ENCODE data around the gene LAX1.
A peak's percentile ranks its signal among the peaks of the same experiment; 100 is the strongest.

Gene LAX1

DNA sequence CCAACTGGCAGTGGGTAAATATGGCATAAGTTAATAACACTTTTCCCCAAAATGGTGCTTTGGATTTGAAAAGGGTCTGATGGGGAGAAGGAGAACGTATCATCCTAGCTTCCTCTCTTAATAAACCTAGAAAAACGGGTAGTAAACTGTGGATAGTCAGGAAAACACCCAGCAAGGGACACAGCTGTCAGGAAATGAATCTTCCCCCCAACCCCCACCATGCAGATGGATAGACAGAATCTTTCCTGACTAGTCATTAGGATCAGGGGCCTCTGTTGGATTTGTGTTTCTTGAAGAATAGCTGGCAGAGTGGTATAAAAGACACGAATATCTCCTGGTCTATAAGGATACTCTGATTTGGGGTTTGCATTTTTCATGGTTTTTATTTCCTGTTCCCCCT, 22.5 kb upstream of the LAX1 start:
- no peaks in the 10 kb centered on the region for H3K9me3 ChIP-seq (ENCODE audit: insufficient read depth, low read depth, low read length)
- H4K20me1 ChIP-seq (ENCODE audit: insufficient read depth, low read length, poor library complexity, severe bottlenecking): no peaks in the 10 kb centered on the region
- H2AFZ ChIP-seq (ENCODE audit: low read length): no peak overlapping the region
- peaks cover 40% of the 10 kb centered on the region; the same call in 1 of the 2 replicates for H3K36me3 ChIP-seq (ENCODE audit: insufficient read depth, low read length)
- H3K4me1 ChIP-seq (ENCODE audit: insufficient read depth, low read length, poor library complexity, severe bottlenecking): peaks cover 11% of the 10 kb centered on the region
- no peaks in the 10 kb centered on the region for H3K79me2 ChIP-seq (ENCODE audit: insufficient read depth, low read length)
- H3K4me2 ChIP-seq (ENCODE audit: low read depth, low read length, poor library complexity, severe bottlenecking): no peak overlapping the region
- no peak overlapping the region for H3K9ac ChIP-seq (ENCODE audit: low read depth, low read length, poor library complexity, severe bottlenecking)
- no peaks in the 10 kb centered on the region for H3K9me2 ChIP-seq (replicated peaks; ENCODE audit: low read depth, low read length)
- no peaks in the 10 kb centered on the region for H3F3A ChIP-seq (ENCODE audit: low read depth)
- H3K4me3 ChIP-seq (ENCODE audit: low read length, poor library complexity, severe bottlenecking): no peak overlapping the region
- TF ChIP-seq EZH2phosphoT487 (IDR thresholded peaks at IDR 0.05; ENCODE audit: borderline replicate concordance) (no peak), CTCF (conservative IDR thresholded peaks at IDR 0.05; ENCODE audit: low read length) (no peak)
- no peaks in the 10 kb centered on the region for H3K27me3 ChIP-seq (ENCODE audit: insufficient read depth, low read length, poor library complexity, severe bottlenecking)

DNA sequence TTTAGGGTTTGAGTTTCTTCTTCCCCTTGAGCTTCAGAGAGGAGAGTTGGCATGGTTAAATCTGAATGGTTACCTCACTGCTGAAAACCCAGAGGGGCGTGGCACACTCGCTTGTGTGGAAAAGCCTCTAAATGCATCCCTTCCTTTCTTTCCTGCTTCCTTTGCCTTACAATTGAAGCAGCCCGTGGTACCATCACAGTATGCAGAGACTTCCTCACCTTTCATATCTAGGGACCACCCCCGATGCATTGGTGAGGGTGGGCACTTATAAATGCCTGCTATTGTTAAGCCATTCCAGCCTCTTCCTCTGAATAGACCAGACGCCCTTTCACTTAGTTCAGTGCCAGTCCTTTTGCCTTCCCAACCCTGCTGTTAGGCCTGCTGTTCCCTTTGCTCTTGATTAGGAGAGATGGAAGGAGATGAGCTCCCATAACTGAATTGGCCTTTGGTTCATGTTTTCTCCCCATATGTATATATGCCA, 21.9 kb upstream of the LAX1 start:
- no peak overlapping the region for H3K4me2 ChIP-seq (ENCODE audit: low read depth, low read length, poor library complexity, severe bottlenecking)
- H3K79me2 ChIP-seq (ENCODE audit: insufficient read depth, low read length): no peaks in the 10 kb centered on the region
- TF ChIP-seq EZH2phosphoT487 (IDR thresholded peaks at IDR 0.05; ENCODE audit: borderline replicate concordance): no peak
- TF ChIP-seq CTCF (conservative IDR thresholded peaks at IDR 0.05; ENCODE audit: low read length): no peak

GRCh38 chr1:203744075-203744972, 20.7 kb upstream of the LAX1 start:
- H3K9me2 ChIP-seq (replicated peaks; ENCODE audit: low read depth, low read length): no peaks in the 10 kb centered on the region
- H3K36me3 ChIP-seq (ENCODE audit: insufficient read depth, low read length): peaks cover 27% of the 10 kb centered on the region; the same call in 1 of the 2 replicates
- H3K9me3 ChIP-seq (ENCODE audit: insufficient read depth, low read depth, low read length): no peaks in the 10 kb centered on the region
- H3F3A ChIP-seq (ENCODE audit: low read depth): no peaks in the 10 kb centered on the region
- no peak overlapping the region for H3K4me3 ChIP-seq (ENCODE audit: low read length, poor library complexity, severe bottlenecking)
- TF ChIP-seq EZH2phosphoT487 (IDR thresholded peaks at IDR 0.05; ENCODE audit: borderline replicate concordance) (no peak), CTCF (conservative IDR thresholded peaks at IDR 0.05; ENCODE audit: low read length) (no peak)
- peak overlapping the region; percentile 50 for H3K9ac ChIP-seq (ENCODE audit: low read depth, low read length, poor library complexity, severe bottlenecking)
- no peaks in the 10 kb centered on the region for H3K79me2 ChIP-seq (ENCODE audit: insufficient read depth, low read length)
- peak overlapping the region; percentile 23 for H3K4me2 ChIP-seq (ENCODE audit: low read depth, low read length, poor library complexity, severe bottlenecking)
- no peaks in the 10 kb centered on the region for H4K20me1 ChIP-seq (ENCODE audit: insufficient read depth, low read length, poor library complexity, severe bottlenecking)
- H3K4me1 ChIP-seq (ENCODE audit: insufficient read depth, low read length, poor library complexity, severe bottlenecking): peaks cover 11% of the 10 kb centered on the region
- no peaks in the 10 kb centered on the region for H3K27me3 ChIP-seq (ENCODE audit: insufficient read depth, low read length, poor library complexity, severe bottlenecking)
- H2AFZ ChIP-seq (ENCODE audit: low read length): no peak overlapping the region

More for the DNA sequence above, 21.9 kb upstream of the LAX1 start:
- Histone ChIP-seq H3K36me3 (ENCODE audit: insufficient read depth, low read length) (peaks cover 36% of the 10 kb centered on the region; the same call in 1 of the 2 replicates), H2AFZ (ENCODE audit: low read length) (no peak overlapping the region), H3F3A (ENCODE audit: low read depth) (no peaks in the 10 kb centered on the region), H3K9me2 (replicated peaks; ENCODE audit: low read depth, low read length) (no peaks in the 10 kb centered on the region), H3K27me3 (ENCODE audit: insufficient read depth, low read length, poor library complexity, severe bottlenecking) (no peaks in the 10 kb centered on the region), H3K9me3 (ENCODE audit: insufficient read depth, low read depth, low read length) (no peaks in the 10 kb centered on the region), H3K9ac (ENCODE audit: low read depth, low read length, poor library complexity, severe bottlenecking) (no peak overlapping the region), H4K20me1 (ENCODE audit: insufficient read depth, low read length, poor library complexity, severe bottlenecking) (no peaks in the 10 kb centered on the region), H3K4me1 (ENCODE audit: insufficient read depth, low read length, poor library complexity, severe bottlenecking) (peaks cover 11% of the 10 kb centered on the region), H3K4me3 (ENCODE audit: low read length, poor library complexity, severe bottlenecking) (no peak overlapping the region)
